Uterus (tissue), 2 donors: Measurements from ENCODE around the gene FKBP10.

Experiments
- POLR2A ChIP-seq, 2 donors: fragments of 450-650 bp; IDR thresholded peaks; one replicate each; pipeline ENCODE4 v1.6.1; 2016; ENCODE audit warnings: antibody characterized with exemption in 2 of 2, mild to moderate bottlenecking in 1 of 2, moderate library complexity in 1 of 2
- TF ChIP-seq, protein P1 (sequence below), 4 experiments: fragments of 200-600 bp in 2 of 4; fragments of 450-650 bp in 2 of 4; sonication (generic) in 2 of 4; IDR thresholded peaks; one replicate each; pipeline ENCODE4 v1.5.1; 2016 to 2019; ENCODE audit warnings: antibody characterized with exemption in 4 of 4, mild to moderate bottlenecking in 2 of 4, moderate library complexity in 1 of 4

DNA sequence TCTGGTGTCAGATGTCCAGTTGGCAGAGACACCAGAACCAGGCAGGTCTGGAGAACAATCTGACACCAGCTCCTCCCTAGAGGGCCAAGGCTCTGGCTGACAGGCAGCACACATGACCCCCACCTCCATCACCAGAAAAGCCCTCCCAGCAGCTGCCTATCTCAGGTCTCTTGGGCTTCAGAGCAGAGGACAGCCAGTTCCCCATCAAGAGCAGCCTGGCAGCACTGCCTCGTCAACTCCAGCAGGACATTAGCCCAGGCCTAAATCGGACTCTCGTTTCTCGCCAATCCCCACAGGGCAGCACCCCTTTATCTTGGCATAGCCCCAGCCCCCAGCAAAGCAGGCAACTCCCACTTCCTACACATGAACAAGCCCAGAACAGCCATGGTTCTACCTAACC lies 30.7 kb upstream of the FKBP10 start:
- TF ChIP-seq, protein P1, sequence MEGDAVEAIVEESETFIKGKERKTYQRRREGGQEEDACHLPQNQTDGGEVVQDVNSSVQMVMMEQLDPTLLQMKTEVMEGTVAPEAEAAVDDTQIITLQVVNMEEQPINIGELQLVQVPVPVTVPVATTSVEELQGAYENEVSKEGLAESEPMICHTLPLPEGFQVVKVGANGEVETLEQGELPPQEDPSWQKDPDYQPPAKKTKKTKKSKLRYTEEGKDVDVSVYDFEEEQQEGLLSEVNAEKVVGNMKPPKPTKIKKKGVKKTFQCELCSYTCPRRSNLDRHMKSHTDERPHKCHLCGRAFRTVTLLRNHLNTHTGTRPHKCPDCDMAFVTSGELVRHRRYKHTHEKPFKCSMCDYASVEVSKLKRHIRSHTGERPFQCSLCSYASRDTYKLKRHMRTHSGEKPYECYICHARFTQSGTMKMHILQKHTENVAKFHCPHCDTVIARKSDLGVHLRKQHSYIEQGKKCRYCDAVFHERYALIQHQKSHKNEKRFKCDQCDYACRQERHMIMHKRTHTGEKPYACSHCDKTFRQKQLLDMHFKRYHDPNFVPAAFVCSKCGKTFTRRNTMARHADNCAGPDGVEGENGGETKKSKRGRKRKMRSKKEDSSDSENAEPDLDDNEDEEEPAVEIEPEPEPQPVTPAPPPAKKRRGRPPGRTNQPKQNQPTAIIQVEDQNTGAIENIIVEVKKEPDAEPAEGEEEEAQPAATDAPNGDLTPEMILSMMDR (IDR thresholded peaks at IDR 0.05) = no peak
- no peak for TF ChIP-seq POLR2A (IDR thresholded peaks at IDR 0.05)
